Trophoblast cell (in vitro differentiated cells and primary cell): ENCODE results near the gene STX17.

ENCODE experiments used
- DNase-seq, 2 donors: peaks; one replicate each; pipeline ENCODE4 v3.0.0-alpha.2; 2016
- H2AFZ ChIP-seq: 2 replicates; pipeline ENCODE4 v1.6.1; 2013; ENCODE audit warnings: low read length, moderate library complexity, mild to moderate bottlenecking; ENCODE audit not compliant: insufficient read depth, poor library complexity
- H2AK5ac ChIP-seq: 2 replicates; pipeline ENCODE4 v1.6.1; 2013; ENCODE audit warnings: mild to moderate bottlenecking, low read length
- H2BK120ac ChIP-seq: 2 replicates; pipeline ENCODE4 v1.6.1; 2013; ENCODE audit warnings: low read length, mild to moderate bottlenecking, moderate library complexity; ENCODE audit not compliant: insufficient read depth, poor library complexity
- H2BK12ac ChIP-seq: 2 replicates; pipeline ENCODE4 v1.6.1; 2013; ENCODE audit warnings: mild to moderate bottlenecking, low read length, moderate library complexity
- H2BK5ac ChIP-seq: 2 replicates; pipeline ENCODE4 v1.6.1; 2013; ENCODE audit warnings: low read length, low read depth, moderate library complexity, mild to moderate bottlenecking; ENCODE audit not compliant: poor library complexity
- H3K14ac ChIP-seq: 2 replicates; pipeline ENCODE4 v1.6.1; 2013; ENCODE audit warnings: mild to moderate bottlenecking, low read length
- H3K18ac ChIP-seq: 2 replicates; pipeline ENCODE4 v1.6.1; 2013; ENCODE audit warnings: mild to moderate bottlenecking, low read length
- H3K23ac ChIP-seq: 2 replicates; pipeline ENCODE4 v1.6.1; 2013; ENCODE audit warnings: low read length
- H3K27ac ChIP-seq: 2 replicates; pipeline ENCODE4 v1.5.1; 2013; ENCODE audit warnings: low read depth, mild to moderate bottlenecking, inconsistent platforms, low read length, moderate library complexity
- H3K27me3 ChIP-seq: 2 replicates; pipeline ENCODE4 v1.6.1; 2013; ENCODE audit warnings: inconsistent platforms, mild to moderate bottlenecking, low read length, moderate library complexity; ENCODE audit not compliant: insufficient read depth
- H3K36me3 ChIP-seq, 2 experiments: 1 replicate in 1 of 2; 2 replicates in 1 of 2; pipeline ENCODE4 v1.6.1; 2013; ENCODE audit warnings: low read length in 2 of 2, mild to moderate bottlenecking in 2 of 2, moderate library complexity in 1 of 2; ENCODE audit not compliant: insufficient read depth in 2 of 2, control insufficient read depth in 1 of 2
- H3K4ac ChIP-seq: 2 replicates; pipeline ENCODE4 v1.6.1; 2013; ENCODE audit warnings: low read depth, mild to moderate bottlenecking, low read length, moderate library complexity
- H3K4me1 ChIP-seq, 2 experiments: 1 replicate in 1 of 2; 2 replicates in 1 of 2; pipeline ENCODE4 v1.6.1; 2013; ENCODE audit warnings: low read length in 2 of 2, mild to moderate bottlenecking in 2 of 2, moderate library complexity in 1 of 2; ENCODE audit not compliant: insufficient read depth in 2 of 2, control insufficient read depth in 1 of 2
- H3K4me2 ChIP-seq: 2 replicates; pipeline ENCODE4 v1.6.1; 2013; ENCODE audit warnings: inconsistent platforms, mild to moderate bottlenecking, low read length, moderate library complexity
- H3K4me3 ChIP-seq: 2 replicates; pipeline ENCODE4 v1.5.1; 2013; ENCODE audit warnings: mild to moderate bottlenecking, low read depth, low read length, inconsistent platforms
- H3K79me1 ChIP-seq: one replicate; pipeline ENCODE4 v1.6.1; 2013; ENCODE audit warnings: low read length
- H3K79me2 ChIP-seq: 2 replicates; pipeline ENCODE4 v1.6.1; 2013; ENCODE audit warnings: low read length, mild to moderate bottlenecking; ENCODE audit not compliant: control insufficient read depth, insufficient read depth, poor library complexity
- H3K9ac ChIP-seq: 2 replicates; pipeline ENCODE4 v1.6.1; 2013; ENCODE audit warnings: mild to moderate bottlenecking, low read length
- H3K9me3 ChIP-seq: 2 replicates; pipeline ENCODE4 v1.6.1; 2013; ENCODE audit warnings: low read depth, mild to moderate bottlenecking, control low read depth, inconsistent platforms, low read length; ENCODE audit not compliant: insufficient read depth
- H4K12ac ChIP-seq: 2 replicates; pipeline ENCODE4 v1.6.1; 2013; ENCODE audit warnings: low read depth, mild to moderate bottlenecking, low read length, moderate library complexity
- H4K8ac ChIP-seq: 2 replicates; pipeline ENCODE4 v1.6.1; 2013; ENCODE audit warnings: low read depth, mild to moderate bottlenecking, low read length, moderate library complexity
- H4K91ac ChIP-seq: one replicate; pipeline ENCODE4 v1.6.1; 2013; ENCODE audit warnings: low read depth, mild to moderate bottlenecking, low read length, moderate library complexity
- WGBS: extraction: QIAGEN DNeasy Blood & Tissue Kit; methylation state at CpG from one replicate; pipeline ENCODE4 v1.1.7; 2013; ENCODE audit warnings: missing lambda C conversion rate; ENCODE audit not compliant: insufficient read length, insufficient coverage; ENCODE audit errors: extremely low coverage; 5-methylcytosine and 5-hydroxymethylcytosine counted together

STX17 gene

GRCh38 chr9:99921875-99922710 lies 15.6 kb downstream of the STX17 start:
- no peak for DNase-seq
- no peak overlapping the region for H2AK5ac ChIP-seq
- H2BK120ac ChIP-seq, result no peak overlapping the region
- H3K4me1 ChIP-seq, result no peaks in the 10 kb centered on the region
- H2BK5ac ChIP-seq, result no peak overlapping the region
- H3K27me3 ChIP-seq, result no peaks in the 10 kb centered on the region
- H2AFZ ChIP-seq, result no peak overlapping the region
- no peaks in the 10 kb centered on the region for H3K79me1 ChIP-seq
- no peaks in the 10 kb centered on the region for H3K9me3 ChIP-seq
- no peak overlapping the region for H4K91ac ChIP-seq
- H3K23ac ChIP-seq, result no peak overlapping the region
- H3K27ac ChIP-seq, result no peak overlapping the region
- H3K18ac ChIP-seq, result no peak overlapping the region
- no CpG with 5 or more reads among the region's 4 CpGs for WGBS
- H3K4ac ChIP-seq, result no peak overlapping the region
- H2BK12ac ChIP-seq, result no peak overlapping the region
- peaks cover 4 to 9% of the 10 kb centered on the region in 2 experiments for H3K36me3 ChIP-seq
- H4K12ac ChIP-seq, result no peak overlapping the region
- H4K8ac ChIP-seq, result no peak overlapping the region
- H3K4me2 ChIP-seq, result no peak overlapping the region
- H3K14ac ChIP-seq, result no peak overlapping the region
- H3K4me3 ChIP-seq, result no peak overlapping the region
- no peaks in the 10 kb centered on the region for H3K79me2 ChIP-seq
- no peak overlapping the region for H3K9ac ChIP-seq

GRCh38 chr9:99922711-99923030 lies 16.2 kb downstream of the STX17 start:
- Histone ChIP-seq H4K12ac (no peak overlapping the region), H2BK120ac (no peak overlapping the region), H2AK5ac (no peak overlapping the region), H3K79me1 (no peaks in the 10 kb centered on the region), H3K4me3 (no peak overlapping the region), H3K9me3 (no peaks in the 10 kb centered on the region), H3K23ac (no peak overlapping the region), H2BK5ac (no peak overlapping the region), H3K14ac (no peak overlapping the region), H3K27ac (no peak overlapping the region), H3K4me1 (no peaks in the 10 kb centered on the region), H4K91ac (no peak overlapping the region), H3K27me3 (no peaks in the 10 kb centered on the region), H3K4me2 (no peak overlapping the region), H3K79me2 (no peaks in the 10 kb centered on the region), H2AFZ (no peak overlapping the region), H3K9ac (no peak overlapping the region), H4K8ac (no peak overlapping the region), H3K36me3 (peaks cover 4 to 9% of the 10 kb centered on the region in 2 experiments), H3K18ac (no peak overlapping the region), H3K4ac (no peak overlapping the region), H2BK12ac (no peak overlapping the region)
- DNase-seq, result no peak

GRCh38 chr9:99925541-99925940 lies 19.1 kb downstream of the STX17 start:
- no peaks in the 10 kb centered on the region for H3K79me1 ChIP-seq
- peaks cover 4 to 9% of the 10 kb centered on the region in 2 experiments for H3K36me3 ChIP-seq
- H3K4ac ChIP-seq, result no peak overlapping the region
- H3K27me3 ChIP-seq, result no peaks in the 10 kb centered on the region
- H4K91ac ChIP-seq, result no peak overlapping the region
- no peak overlapping the region for H2AFZ ChIP-seq
- no peak overlapping the region for H2AK5ac ChIP-seq
- no peak overlapping the region for H3K27ac ChIP-seq
- H3K9me3 ChIP-seq, result no peaks in the 10 kb centered on the region
- no peak overlapping the region for H3K9ac ChIP-seq
- H3K4me3 ChIP-seq, result no peak overlapping the region
- no CpG with 5 or more reads among the region's 4 CpGs for WGBS
- no peak overlapping the region for H4K12ac ChIP-seq
- no peaks in the 10 kb centered on the region for H3K79me2 ChIP-seq
- H3K18ac ChIP-seq, result no peak overlapping the region
- H4K8ac ChIP-seq, result no peak overlapping the region
- no peak overlapping the region for H2BK12ac ChIP-seq
- no peak overlapping the region for H3K4me2 ChIP-seq
- DNase-seq, result no peak
- H3K14ac ChIP-seq, result no peak overlapping the region
- no peak overlapping the region for H2BK120ac ChIP-seq
- H2BK5ac ChIP-seq, result no peak overlapping the region
- H3K23ac ChIP-seq, result no peak overlapping the region
- H3K4me1 ChIP-seq, result no peaks in the 10 kb centered on the region

GRCh38 chr9:99929652-99930051 lies 23.2 kb downstream of the STX17 start:
- Histone ChIP-seq H3K9ac (no peak overlapping the region), H3K14ac (no peak overlapping the region), H3K23ac (no peak overlapping the region), H3K4me1 (no peaks in the 10 kb centered on the region), H4K12ac (no peak overlapping the region), H2BK12ac (no peak overlapping the region), H3K79me1 (no peaks in the 10 kb centered on the region), H3K4me3 (no peak overlapping the region), H3K4ac (no peak overlapping the region), H3K27me3 (no peaks in the 10 kb centered on the region), H3K79me2 (no peaks in the 10 kb centered on the region), H3K18ac (no peak overlapping the region), H3K36me3 (no peaks in the 10 kb centered on the region), H4K8ac (no peak overlapping the region), H4K91ac (no peak overlapping the region), H2AK5ac (no peak overlapping the region), H2BK5ac (no peak overlapping the region), H3K4me2 (no peak overlapping the region), H3K27ac (no peak overlapping the region), H3K9me3 (no peaks in the 10 kb centered on the region), H2AFZ (no peak overlapping the region), H2BK120ac (no peak overlapping the region)
- WGBS, result no CpG with 5 or more reads among the region's 2 CpGs
- DNase-seq, result no peak
